D721Med (cell line): ENCODE data around the gene RAB4B.

Experiments
- DNase-seq: peaks from one replicate; pipeline ENCODE4 v3.0.0; 2011; ENCODE audit warnings: low spot score; ENCODE audit not compliant: insufficient read length
- FAIRE-seq: peaks from 2 replicates; lab custom pipeline; 2011; peaks lifted over from hg19 to GRCh38; lab: Jason Lieb, UNC
- TF ChIP-seq, protein P1 (sequence below): IDR thresholded peaks from 2 replicates; pipeline ENCODE4 v1.5.1; 2012; ENCODE audit warnings: mild to moderate bottlenecking, control low read depth; ENCODE audit not compliant: insufficient read depth; ENCODE audit errors: missing control alignments

The RAB4B gene

GRCh38 chr19:40797963-40798682 lies 20.1 kb downstream of the RAB4B start:
- DNase-seq = peak; percentile 65
- TF ChIP-seq, protein P1, sequence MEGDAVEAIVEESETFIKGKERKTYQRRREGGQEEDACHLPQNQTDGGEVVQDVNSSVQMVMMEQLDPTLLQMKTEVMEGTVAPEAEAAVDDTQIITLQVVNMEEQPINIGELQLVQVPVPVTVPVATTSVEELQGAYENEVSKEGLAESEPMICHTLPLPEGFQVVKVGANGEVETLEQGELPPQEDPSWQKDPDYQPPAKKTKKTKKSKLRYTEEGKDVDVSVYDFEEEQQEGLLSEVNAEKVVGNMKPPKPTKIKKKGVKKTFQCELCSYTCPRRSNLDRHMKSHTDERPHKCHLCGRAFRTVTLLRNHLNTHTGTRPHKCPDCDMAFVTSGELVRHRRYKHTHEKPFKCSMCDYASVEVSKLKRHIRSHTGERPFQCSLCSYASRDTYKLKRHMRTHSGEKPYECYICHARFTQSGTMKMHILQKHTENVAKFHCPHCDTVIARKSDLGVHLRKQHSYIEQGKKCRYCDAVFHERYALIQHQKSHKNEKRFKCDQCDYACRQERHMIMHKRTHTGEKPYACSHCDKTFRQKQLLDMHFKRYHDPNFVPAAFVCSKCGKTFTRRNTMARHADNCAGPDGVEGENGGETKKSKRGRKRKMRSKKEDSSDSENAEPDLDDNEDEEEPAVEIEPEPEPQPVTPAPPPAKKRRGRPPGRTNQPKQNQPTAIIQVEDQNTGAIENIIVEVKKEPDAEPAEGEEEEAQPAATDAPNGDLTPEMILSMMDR = peak; percentile 18
- no peak for FAIRE-seq

DNA sequence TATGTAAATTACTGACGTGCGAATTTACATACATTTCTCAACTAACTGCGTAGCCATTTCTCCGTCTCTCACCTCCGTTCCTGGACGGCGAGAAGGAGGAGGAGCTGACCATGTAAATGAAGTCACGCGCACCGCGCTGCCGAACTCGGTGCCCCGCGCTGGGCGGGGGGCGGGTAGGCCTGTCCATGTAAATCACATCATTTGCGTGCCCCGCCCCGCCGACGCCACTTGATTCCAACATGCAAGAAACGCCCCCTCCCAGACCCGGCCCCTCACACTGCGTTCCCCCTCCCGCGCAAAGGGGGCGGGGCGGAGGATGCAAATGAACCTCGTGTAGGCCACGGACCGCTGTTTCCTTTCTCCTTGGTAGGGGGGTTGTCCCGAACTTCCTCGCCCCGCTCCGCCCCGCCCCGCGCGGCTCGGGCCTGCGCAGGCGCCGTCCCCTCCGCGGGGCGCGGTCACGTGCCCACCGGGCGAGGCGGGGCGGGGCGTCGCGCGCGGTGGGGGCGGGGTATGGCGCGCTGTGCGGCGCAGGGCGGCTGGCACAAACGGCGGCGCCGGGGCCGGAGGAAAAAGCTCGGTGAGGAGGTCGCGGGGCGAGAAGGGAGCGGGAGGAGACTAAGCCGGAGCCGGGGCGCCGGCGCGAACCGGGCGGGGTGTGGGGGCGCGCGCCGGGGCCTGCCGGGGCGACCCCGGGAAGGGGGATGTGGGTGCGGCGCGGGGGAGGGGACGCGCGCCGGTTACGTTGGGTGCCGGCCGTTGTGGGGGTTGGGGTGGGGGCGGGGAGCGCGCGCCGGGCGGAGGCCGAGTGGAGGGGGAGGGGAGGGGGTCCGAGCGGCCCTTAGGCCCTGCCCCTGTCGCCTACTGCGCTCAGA lies 20.9 kb downstream of the RAB4B start, which contains the start of gene EGLN2:
Gene EGLN2, plus strand, starts transcription at position 509 of the 875 bp plus-strand sequence. CDS start 1,382 bp downstream, outside the sequence.
- no peak for FAIRE-seq
- peak; percentile 78 for DNase-seq
- TF ChIP-seq, protein P1 = no peak

DNA sequence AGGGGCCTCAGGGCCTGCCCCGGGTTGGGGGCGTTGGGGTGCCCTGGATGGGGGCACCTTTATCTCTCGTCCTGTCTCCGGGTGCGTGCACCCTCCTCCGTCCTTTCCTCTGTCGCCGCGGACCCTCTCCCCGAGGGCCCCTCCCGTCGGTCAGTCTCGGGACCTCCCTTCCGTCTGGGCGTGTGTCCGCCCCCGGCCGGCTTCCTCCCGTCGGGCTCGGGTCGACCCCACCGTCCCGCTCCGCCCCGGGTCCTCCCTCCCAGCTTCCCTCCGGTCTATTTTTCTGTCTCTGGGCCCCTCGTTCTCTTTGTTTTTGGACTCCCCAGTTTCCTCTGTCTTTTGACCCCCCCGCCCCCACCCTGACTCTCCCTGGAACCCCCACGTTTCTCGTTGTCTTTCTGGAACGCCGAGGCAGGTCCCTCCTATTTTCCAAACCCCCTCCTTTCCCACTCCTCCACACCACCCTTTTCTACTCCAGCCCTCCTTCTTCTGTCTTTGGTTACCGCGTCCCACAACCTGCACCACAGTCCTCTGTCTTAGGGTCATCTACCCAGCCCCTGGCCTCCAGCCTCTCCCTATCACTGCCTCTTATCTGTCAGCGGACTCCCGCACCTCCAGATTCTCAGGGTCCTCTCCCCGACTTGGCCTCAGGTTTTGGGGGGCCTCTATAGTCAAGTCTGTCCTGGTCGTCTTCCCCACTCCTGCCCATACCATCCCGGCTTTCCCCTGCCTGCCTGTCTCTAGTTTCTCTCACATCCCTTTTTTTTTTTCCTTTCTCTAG lies 21.7 kb downstream of the RAB4B start:
- TF ChIP-seq, protein P1 = no peak
- no peak for FAIRE-seq
- DNase-seq = no peak

- no peak for FAIRE-seq
- DNase-seq = no peak
- TF ChIP-seq, protein P1 = no peak
Measured at GRCh38 chr19:40800339-40800996, 22.4 kb downstream of the RAB4B start.

- TF ChIP-seq, protein P1 = no peak
- DNase-seq (no peak), FAIRE-seq (no peak)
Measured at GRCh38 chr19:40800997-40801377, 22.9 kb downstream of the RAB4B start.

DNA sequence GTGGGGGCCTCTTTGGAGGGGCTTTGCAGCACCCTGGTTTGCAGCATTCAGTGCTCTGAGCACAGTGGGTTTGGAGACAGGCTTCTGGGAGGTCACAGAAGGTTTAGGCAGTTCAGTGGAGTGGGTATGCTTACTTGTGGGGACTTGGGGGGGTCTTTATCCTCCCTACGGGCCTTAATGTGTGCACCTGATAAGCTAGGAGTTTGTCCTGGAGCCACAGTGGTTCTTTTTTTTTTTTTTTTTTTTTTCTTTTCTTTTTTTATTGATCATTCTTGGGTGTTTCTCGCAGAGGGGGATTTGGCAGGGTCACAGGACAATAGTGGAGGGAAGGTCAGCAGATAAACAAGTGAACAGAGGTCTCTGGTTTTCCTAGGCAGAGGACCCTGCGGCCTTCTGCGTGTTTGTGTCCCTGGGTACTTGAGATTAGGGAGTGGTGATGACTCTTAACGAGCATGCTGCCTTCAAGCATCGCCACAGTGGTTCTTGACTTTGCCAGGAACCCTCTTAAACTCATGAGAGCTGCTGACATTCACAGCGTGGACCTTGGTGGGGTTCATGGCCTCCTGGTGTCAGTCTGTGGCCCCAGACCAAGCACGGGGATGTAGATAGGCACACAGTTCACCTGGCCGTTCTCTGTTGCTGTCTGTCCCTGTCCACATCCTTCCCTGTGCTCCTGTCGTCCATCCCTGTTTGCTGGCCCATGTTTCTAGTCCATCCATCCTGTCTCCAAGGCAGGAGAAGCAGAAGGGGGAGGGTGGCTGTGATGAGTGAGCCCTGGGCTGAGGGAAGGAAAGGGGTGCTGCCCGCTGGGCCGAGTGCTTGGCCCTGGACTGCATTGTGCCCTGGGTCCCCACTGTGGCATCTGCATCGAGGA lies 23.6 kb downstream of the RAB4B start:
- FAIRE-seq (no peak), DNase-seq (no peak)
- TF ChIP-seq, protein P1 = no peak
